ENCODE measurements around the gene LMAN2.
"Not testable (repeated sequence)": the region's sequence is repeated elsewhere in the genome, so short reads cannot be mapped to it uniquely, and the experiment has no call there.

The LMAN2 gene

DNA sequence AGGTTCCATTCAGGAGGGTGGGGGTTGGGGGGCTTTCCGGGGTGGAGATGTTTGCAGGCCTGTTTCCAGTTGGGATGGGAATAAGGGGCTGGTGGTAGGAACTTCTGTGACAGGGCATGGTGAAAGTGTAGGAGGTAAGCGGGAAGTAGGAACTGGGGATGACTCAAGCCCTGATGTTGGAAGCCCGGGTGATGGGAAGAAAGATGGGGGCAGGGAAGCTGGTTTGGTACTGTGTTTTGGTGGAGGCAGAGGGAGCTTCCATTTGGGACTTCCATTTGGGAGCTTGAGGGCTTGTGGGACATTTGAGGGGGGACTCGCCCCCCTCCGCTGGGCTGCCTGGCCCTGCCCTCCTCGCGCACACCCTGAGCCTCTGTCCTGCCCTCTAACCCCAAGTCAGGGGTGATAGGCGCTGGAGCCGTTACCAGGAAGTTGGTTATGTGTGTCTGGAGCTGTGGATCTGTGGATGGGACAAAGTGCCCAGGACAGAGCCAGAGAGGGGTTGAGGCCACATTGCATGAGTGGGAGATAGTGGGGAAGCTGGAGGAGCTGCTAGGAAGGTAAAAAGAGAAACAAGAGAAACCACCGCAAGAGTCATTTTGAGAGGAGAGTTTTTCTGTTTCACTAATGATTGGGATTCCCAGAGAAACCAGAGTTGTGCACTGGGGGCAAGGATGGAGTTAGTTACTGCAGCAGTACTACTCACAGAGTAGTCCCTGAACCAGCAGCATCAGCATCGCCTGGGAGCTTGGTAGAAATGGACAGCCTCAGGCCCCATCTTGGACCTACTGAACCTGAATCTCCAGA, 12.9 kb upstream of the LMAN2 start:
- DNase-seq = peak; percentile 88

DNA sequence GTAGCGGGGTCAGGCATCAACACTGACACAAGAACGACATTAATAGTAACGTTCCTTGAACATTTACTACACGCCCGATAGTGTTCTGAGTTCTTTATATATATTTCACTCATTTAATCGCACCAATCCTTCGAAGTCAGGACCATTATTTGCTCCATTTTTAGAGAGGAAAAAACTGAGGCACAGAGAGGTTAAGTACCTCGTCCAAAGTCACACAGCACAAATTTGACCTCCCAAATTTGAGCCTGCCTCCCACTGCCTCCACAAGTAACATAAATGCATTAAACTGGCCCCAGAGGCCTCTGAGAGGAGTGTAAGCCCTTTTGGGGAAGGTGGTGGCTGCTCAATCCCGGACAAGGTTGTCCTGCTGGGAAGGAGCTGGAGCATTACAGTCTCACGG, 12.1 kb upstream of the LMAN2 start:
- DNase-seq = no peak

DNA sequence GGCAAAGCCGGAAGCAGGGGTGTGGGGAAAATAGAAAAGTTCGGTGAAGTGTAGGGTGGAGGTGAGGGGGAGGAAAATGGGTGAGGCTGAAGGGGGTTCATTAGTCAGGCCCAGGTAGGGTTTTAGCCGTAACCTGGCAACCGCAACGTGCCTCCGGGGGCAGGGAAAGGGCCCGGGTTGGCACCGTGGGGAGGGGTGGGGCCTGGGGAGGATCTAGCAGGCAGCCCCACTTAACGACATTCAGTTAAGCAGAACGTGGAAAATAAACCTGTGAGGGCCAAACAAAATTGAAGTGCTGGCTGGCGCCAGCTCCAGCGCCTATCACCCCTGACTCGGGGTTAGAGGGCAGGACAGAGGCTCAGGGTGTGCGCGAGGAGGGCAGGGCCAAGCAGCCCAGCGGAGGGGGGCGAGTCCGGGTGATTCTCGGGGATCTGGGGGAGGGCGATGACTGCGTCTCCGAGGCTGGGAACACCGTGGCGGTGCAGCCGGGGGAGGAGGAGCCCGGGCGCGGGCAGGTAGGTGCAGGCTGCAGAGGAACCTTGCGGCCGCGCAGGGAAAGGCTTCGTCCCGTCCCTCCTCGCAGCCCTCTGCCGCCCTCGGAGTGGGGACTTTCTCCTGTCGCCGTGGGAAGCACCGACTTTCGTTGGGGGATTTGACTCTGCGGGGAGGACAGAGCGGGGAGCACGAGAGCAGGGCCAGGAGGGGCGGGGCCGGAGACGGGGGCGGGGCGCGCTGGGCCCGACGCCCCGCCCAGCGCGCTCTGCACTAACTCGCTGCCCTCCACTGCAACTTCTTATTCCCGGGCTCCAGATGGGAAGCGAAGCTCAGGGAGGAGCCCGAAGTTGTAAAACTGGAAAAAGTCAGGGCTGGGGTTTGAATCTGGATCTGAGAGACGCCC, 11.4 kb upstream of the LMAN2 start:
- peak; percentile 70 for DNase-seq

DNA sequence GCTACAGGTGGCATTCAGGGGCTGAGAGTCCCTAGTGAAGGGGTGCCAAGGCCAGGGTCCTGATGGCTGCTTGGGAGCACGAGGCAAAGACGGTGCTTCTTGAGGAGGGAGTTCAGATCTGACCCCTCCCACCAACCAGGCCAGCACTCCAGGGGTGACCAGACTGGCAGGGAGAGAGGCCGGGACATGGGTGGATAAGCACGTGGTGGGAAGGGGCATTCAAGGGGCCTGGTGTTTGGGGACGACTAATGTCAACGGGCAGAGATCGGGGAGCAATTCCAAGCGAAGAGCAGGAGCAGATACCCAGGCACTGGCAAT, 10.8 kb upstream of the LMAN2 start:
- no peak for DNase-seq

DNA sequence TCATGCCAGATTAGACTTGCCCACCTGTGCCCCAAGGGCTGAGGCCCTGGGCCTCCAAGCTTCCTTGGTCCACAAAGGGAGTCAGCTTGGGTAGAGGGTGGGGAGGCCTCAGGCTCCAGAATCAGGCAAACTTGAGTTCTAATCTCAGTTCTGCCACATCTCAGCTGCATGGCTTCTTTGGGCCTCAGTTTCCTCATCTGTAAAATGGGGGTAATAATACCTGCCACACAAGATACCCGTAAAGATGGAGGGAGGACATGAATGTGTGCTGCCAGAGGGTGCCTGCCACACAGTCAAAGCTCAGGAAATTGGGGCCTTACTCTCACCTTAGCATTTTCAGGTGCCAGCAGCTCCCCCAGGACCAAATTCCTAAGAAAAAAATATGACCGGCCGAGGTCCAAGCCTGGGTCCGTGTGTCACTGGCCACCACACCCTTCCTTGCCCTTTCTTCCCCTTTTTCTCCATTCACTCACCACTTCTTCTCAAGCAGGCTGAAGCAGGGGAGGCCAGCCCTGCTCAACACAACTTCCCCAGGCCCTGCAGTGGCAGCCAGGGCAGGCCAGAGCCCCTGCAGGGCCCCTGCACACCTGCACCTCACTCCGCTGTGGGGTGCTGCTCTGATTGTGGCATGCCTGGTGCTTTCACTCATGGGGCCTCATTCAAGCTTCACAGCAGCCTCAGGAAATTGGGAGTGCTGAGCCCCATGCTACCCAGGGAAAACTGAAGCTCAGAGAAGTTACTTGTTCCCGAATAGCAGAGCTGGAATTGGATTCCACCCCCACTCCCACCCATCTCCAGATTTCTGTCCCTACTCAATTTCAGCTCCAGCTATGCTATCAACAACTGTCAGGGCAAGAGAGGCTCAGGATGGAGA, 10.2 kb upstream of the LMAN2 start:
- no peak for DNase-seq

DNA sequence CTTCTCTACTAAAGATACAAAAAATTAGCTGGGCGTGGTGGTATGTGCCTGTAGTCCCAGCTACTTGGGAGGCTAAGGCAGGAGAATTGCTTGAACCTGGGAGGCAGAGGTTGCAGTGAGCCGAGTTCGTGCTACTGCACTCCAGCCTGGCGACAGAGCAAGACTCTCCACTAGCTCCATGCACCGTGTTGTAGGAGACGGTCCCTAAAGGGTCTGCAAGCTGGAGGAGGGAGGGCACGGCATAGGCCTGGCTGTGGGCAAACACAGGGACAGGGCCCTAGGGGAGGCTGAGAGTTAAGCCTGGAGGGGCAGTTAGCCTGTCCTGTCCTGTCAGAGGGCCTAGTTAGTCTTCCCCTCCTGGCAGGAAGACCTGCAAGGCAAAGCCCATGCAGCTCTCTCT, 9.3 kb upstream of the LMAN2 start:
- not testable (repeated sequence) for DNase-seq

DNA sequence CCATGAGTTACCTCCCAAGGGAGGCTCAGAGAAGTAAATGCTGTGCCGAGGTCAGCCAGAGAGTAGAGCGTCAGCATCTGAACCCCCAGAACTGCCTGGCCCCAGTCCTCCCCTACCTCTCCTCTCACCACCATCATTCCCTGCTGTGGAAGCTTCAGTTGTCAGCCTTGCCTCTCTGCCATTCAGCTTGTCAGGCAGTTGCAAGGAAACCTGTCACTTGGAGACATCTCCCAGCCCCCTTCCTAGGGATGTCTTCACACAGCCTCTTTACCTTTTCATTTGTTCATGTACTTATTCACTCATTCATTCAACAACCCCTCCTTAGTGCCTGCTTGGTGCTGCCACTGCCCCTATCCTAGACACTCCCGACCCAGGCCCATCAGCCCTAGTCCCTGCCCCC, 8.4 kb upstream of the LMAN2 start:
- DNase-seq = no peak

DNA sequence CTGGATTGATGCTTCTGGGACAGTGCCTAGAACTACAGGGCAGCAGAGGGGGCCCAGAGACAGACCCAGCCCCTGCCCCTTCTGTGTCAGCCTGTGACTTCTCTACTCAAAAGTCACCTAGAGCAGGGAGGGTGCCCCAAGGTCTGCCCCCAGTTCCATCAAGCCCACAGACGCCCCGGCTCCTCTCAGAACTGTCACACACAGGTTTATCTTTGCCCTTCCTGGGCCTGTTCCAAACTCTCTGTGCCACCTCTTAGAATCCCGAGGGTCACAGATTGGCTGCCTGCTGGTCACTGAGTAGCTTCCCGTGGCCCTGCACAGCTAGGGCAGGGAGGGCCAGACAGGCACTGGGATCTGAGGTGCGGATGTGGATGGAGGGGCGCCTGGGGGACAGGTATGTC, 8.0 kb upstream of the LMAN2 start:
- no peak for DNase-seq

DNA sequence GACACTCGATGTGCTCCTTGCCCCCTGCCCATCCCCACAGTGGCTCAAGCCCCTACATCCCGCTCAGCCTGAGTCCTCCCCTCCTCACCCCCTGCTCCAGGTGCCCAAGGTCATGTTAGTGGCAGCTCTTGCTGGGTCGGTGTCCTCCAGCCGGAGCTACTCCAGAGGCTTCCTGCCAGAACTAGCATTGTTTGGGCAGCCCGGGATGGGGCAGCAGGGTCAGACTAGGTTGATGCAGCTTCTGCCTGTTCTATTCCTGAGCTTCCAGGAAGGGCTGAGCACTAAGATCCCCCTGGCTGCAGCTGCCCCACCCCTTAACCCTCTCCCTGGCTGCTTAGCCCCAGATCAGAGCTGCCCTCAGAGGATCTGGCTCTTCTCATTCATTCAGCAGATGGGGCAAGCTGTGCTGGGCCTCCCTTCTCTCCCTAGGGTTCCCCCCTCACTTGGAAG, 6.9 kb upstream of the LMAN2 start:
- no peak for DNase-seq

DNA sequence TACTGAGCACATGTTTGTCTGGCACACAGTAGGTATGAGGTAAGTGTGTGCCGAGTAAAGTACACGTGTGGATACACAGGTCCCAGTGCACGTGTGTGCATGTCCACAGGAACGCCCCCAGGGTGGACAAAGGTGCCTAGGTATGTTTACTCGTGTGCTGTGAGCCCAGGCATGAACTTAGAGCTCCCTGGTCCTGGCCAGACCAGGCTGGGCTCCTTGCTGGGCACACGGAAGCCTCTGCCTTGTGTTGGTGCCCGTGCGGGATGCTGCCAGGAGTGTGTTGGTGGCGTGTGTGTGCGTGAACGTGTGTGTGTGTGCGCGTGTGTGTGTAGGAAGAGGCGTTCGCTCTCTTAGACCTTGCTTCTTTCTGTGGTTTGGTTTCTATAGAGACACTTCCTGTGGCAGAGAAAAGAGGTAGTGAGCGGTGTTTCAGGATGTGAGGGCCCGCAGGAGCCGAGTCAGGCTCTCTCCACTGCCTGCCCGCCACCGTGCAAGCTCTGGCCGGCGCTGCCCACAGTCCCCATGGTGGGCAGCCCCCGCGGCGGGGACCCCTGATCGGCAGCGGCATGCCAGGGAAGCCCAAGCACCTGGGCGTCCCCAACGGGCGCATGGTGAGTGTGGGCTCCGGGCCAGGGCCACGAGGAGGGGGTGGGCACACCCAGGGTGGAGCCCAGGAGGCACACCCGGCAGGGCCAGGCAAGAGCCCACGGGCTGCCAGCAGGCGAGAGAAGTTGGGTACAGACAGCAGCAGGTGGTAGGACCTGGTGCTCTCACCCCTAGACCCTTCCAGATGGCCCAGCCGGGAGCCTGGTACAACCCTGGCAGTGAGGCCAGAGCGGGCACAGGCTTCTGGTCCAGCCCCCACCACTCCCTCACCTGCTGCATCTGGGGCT, 6.2 kb upstream of the LMAN2 start, which contains the start of gene RGS14:
Gene RGS14 (plus strand): TSS at position 466 of the 893 bp plus-strand sequence. CDS start 101 bp downstream, at position 567.
- peak; percentile 91 for DNase-seq

DNA sequence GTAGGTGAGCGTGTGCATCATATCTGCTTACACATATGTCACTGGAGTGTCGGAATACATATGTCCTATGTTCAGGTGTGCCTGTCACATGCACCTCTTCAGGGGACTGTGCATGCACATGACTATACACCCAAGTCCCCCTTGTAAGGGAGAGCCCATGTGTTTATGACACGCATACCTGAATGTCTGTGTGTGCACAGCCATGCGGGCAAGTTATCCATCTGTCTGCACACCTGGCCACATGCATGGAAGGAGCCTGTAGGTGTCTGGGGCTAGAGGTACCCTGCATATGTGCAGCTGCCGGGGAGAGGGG, 5.6 kb upstream of the LMAN2 start:
- DNase-seq = no peak

DNA sequence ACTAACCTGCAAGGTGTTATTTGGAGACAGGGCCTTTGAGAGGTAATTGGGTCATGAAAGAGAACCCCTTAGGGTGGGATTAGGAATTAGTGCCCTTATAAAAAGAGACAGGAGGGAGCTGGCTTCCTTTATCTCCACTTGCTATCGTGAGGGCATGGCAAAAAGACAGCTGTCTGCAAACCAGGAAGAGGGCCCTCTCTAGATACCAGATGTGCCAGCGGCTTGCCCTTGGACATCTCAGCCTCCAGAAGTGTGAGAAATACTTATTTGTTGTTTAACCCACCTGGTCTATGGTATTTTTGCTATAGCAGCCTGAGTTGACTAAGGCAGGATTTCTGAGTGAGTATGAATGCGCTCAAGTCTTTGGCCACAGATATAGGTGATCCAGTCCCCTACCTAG, 5.3 kb upstream of the LMAN2 start:
- no peak for DNase-seq

DNA sequence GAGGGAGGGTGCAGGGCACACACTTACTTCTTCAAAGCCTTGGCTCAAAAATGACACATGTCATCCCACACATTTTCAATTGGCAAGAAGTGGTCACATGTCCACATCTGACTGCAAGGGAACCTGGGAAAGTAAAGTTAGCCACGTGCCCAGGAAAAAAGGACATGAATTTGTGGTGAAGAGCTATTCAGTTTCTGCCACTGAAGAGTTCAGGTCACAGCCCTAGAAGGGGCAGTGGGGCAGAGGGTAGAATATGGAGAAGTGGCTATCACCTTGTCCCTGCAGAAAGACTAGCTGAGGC, 4.3 kb upstream of the LMAN2 start:
- no peak for DNase-seq

DNA sequence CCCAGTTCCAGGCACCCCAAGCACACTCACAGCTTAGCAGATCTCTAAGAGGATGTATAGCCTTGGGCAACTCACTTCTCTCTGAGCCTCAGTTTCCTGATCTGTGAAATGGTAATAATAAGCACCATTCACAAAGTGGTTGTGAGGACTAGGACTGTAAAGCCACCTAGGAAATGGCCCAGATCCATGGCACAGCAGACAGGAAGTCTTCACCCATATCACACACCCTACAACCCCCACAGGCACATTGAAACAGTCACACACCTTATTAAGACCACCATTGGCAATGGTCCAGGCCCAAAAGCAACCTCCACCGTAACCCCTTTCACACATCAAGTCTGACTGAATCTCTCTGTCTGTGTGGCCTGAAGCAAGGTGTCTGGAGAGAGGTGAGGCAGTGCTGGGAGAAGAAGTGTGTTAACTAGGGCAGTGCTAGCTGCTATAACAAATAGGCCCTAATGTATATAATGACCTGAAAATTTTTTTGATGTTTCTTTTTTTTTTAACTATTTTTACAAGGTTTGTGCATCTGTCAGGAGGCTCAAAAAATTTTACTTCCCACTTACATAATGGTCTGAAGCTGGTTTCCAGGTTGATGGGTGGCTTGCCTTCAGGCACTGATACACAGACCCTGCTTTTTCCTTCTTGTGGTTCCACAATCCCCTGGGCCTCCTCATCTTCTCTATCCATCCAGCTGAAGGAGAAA, 3.8 kb upstream of the LMAN2 start:
- DNase-seq = no peak

DNA sequence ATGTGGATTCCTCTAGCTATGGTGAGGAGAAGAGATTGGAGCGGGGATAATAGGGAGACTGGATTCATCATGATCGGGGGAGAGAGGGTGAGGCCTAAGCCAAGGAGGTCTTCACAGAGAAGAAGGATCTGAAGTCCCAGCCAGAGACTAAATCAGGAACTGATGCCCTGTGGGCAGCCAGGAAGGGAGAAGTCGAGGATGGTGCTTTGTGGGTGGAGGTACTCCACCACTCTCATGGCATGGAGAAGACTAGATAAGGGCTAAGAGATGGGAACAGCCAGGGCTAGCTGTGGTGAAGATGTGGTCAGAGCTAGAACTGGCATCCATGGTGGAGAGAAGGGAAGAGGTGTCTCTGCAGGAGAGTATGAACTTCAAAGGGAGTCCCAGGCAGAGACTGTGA, 3.2 kb upstream of the LMAN2 start:
- no peak for DNase-seq

DNA sequence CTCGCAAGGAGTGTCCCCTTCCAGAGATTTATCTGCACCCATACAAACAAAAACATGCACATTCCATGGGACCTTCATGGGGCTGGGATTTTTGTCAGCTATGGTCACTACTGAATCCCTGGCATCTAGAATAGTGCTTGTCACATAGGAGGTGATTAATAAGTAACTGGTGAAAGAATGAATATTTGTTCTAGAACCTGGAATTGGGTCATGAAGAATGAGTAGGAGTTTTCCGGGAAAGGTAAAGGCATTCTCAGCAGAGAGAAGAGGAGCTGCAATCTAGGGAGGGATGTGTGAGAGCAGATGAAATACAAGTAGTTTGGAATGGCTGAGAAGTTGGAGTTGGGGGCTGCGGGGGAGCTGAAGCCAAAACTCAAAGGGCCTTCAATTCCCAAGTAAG, 2.8 kb upstream of the LMAN2 start:
- no peak for DNase-seq

DNA sequence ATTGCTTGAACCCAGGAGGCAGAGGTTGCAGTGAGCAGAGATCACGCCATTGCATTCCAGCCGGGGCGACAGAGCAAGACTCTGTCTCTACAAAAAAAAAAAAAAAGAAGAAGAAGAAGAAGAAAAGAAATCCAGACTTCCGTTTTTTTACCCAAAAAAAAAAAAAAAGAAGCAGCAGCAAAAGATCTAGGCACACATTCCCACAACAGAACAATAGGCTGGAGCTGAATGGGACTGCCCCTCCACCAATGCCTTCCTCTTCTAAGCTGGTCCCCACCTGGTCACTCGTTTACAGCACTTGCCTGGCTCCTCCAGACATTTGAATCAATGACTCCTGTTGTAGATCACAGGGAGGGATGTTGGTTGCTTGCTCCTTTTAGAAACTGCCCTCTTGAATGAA, 1.6 kb upstream of the LMAN2 start:
- DNase-seq = no peak

DNA sequence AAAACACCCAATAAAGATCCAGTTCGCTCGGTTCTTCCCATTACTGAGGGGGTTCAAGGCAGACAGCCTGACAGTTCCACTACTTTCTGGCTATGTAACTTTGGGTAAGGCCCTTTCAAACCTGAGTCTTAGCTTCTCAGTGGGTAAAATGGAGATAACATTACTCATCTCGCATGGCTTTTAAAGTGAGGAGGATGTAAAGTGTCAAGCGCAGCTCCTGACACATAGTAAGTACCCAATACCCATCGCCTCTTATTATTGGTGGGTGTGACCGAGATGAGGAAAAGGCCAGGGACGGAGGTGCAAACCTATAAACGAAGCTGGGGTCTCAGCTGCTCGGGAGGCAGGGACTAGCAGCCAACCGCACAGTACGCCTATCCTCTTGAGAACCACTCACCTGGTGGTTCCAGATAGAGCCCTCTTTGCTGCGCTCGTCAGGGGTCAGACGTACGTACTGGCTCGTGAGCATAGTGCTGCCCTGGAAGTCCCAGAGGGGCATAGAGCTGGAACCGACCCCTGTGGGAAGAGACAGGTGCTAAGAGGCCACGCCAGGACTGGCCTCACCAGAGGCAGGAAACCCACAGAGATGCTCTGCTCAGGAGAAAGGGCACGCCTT, 584 bp downstream of the LMAN2 start:
- DNase-seq = peak; percentile 25

DNA sequence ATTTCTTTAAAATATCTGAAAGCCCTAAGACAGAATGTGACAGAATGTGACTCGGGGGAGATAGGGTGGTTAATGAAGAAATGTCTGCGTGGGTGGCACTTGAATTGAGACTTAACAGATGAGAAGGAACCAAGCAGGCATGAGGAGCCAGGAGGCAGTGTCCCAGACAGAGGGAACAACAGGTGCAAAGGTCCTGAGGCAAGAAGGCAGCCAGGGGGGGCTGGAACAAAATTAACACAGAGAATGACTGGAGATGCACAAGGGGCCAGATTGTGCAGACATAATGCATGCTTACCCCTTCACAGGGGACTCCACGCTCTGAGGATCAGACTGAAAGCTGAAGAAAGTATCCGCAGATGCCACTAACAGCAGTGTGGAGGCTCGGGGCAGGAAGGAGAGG, 1.7 kb downstream of the LMAN2 start:
- no peak for DNase-seq

DNA sequence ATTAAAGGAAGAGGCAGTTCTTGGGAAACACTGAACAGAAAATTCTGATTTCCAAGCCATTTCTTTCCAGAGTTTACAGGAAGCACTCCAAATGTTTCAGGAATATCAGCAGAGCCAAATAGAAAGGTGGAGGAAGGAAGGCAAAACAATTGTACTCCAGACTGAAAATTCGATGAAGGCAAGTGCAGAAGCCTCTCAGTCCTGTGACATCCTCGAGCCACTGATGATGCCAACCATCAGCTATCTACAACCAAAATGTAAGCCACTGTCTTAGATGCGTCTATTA, 2.2 kb downstream of the LMAN2 start:
- no peak for DNase-seq

DNA sequence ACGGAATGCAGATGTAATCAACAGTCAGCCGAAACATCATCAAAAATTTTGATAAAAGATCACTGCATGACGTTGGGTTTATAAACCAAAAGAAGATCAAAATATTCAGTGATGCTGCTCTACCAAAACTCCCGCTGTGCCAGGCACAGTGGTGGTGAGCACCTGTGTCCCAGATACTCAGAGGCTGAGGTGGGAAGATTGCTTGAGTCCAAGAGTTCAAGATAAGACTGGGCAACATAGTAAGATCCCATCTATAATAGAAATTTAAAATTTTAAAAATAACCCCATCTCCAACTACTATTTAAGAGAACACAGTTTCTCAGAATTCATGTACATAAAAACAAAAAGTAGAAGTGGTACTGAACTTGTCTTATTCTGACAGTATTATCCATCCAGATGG, 3.8 kb downstream of the LMAN2 start:
- DNase-seq = no peak

DNA sequence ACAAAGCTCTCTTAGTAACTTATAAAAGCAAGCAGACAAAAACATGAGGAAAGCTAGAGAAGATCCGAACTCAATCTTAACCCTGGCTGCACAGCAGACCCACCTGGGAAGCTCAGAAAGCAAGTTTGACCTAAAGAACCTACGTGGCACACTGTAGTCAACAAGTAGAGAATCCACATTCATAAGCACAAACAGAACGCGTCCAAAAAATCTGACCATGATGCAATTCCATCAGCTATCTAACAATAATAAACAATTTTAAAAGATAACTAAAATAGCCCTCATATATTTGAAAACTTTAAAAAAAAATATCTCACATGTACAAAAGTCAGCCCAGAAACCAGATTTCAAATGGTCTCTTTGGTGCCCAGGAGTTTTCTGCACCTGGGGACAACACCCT, 4.6 kb downstream of the LMAN2 start:
- DNase-seq = no peak
